Osteoblast (primary cell): ENCODE data around the gene SDR42E2. TPM values are rescaled to one million over a fixed set of nuclear protein-coding genes. Genes with fewer than 3 reads are reported as not detected.
A peak's percentile ranks its signal among the peaks of the same experiment; 100 is the strongest.

Experiments used
- DNase-seq: peaks from one replicate; pipeline ENCODE4 v3.0.0; 2011; ENCODE audit warnings: low spot score, mixed read lengths; ENCODE audit not compliant: insufficient read length; ENCODE audit errors: missing footprints
- H2AFZ ChIP-seq: 2 replicates; pipeline ENCODE4 v1.6.0; 2011; ENCODE audit warnings: mild to moderate bottlenecking, low read length
- H3K27ac ChIP-seq: 2 replicates; pipeline ENCODE4 v1.5.1; 2011; ENCODE audit warnings: mild to moderate bottlenecking, low read depth, low read length, moderate library complexity
- H3K27me3 ChIP-seq: 2 replicates; pipeline ENCODE4 v1.6.0; 2012; ENCODE audit warnings: mild to moderate bottlenecking, control low read depth, inconsistent platforms, low read length, moderate library complexity; ENCODE audit not compliant: insufficient read depth
- H3K36me3 ChIP-seq: 2 replicates; pipeline ENCODE4 v1.5.1; 2011; ENCODE audit warnings: mild to moderate bottlenecking, low read length, control low read depth, moderate library complexity; ENCODE audit not compliant: insufficient read depth
- H3K4me1 ChIP-seq: 2 replicates; pipeline ENCODE4 v1.5.1; 2011; ENCODE audit warnings: mild to moderate bottlenecking, low read length, control low read depth, moderate library complexity; ENCODE audit not compliant: insufficient read depth
- H3K4me2 ChIP-seq: 2 replicates; pipeline ENCODE4 v1.6.0; 2011; ENCODE audit warnings: mild to moderate bottlenecking, low read length; ENCODE audit not compliant: insufficient read depth
- H3K4me3 ChIP-seq: fragments of 200-600 bp; sonication (generic); 3 replicates; pipeline ENCODE4 v1.5.1; 2012; ENCODE audit warnings: mild to moderate bottlenecking, low read length, inconsistent platforms; ENCODE audit not compliant: insufficient read depth
- H3K79me2 ChIP-seq: 2 replicates; pipeline ENCODE4 v1.6.0; 2012; ENCODE audit warnings: mild to moderate bottlenecking, low read length, control low read depth, inconsistent platforms; ENCODE audit not compliant: insufficient read depth
- H3K9me3 ChIP-seq: 2 replicates; pipeline ENCODE4 v1.5.1; 2011; ENCODE audit warnings: low read depth, low read length, control low read depth
- H4K20me1 ChIP-seq: 2 replicates; pipeline ENCODE4 v1.6.0; 2012; ENCODE audit warnings: mild to moderate bottlenecking, low read length, control low read depth; ENCODE audit not compliant: insufficient read depth
- total RNA-seq: library from RNA; depleted of rRNA; stranded (reverse); fragments of >200 nt; gene quantifications from 2 replicates; pipeline ENCODE4 v1.2.3, GENCODE V29; 2012
- TF ChIP-seq, protein P1 (sequence below): IDR thresholded peaks from 2 replicates; pipeline ENCODE4 v1.5.1; 2011; ENCODE audit warnings: mild to moderate bottlenecking, low read depth, low read length, moderate library complexity; ENCODE audit errors: extremely low read depth

Gene SDR42E2
- total RNA-seq, 1 donor = not detected

DNA sequence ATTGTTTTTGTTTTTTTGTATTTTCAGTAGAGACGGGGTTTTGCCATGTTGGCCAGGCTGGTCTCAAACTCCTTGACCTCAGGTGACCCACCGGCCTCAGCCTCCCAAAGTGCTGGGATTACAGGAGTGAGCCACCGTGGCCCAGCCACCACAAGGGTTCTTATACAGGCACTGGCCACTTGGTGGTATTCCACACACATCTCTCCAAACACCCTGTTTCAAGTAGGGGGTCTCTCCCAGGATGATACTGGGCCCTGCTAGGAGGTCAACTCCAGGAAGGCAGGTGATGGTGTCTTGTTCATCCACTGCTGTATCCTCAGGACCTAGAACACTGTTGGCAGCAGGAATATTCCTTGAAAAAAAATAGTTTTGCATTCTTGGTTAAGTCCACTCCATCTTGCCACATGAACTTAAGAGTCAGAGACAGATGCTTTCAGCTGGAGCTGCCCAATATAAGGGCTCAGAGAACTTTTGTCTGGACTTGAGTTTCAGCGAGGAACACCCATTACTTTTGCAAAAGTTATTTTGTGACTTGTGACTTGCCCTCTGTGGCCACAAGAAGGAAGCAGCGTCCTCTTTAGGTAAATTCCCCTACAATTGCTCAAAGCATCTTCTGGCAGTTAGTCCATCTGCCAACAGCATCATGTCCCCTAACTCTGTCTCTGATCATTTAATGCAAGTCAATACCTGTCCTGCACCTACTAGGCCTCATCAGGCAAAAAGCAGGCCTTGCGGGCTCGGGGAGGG lies 36.4 kb downstream of the SDR42E2 start:
- Histone ChIP-seq H3K9me3 (no peaks in the 10 kb centered on the region), H3K79me2 (no peaks in the 10 kb centered on the region), H3K27me3 (no peaks in the 10 kb centered on the region), H4K20me1 (no peaks in the 10 kb centered on the region), H3K36me3 (no peaks in the 10 kb centered on the region), H3K27ac (peak overlapping the region; percentile 71), H3K4me2 (peak overlapping the region; percentile 28), H3K4me1 (peaks cover 17% of the 10 kb centered on the region), H2AFZ (peak overlapping the region; percentile 80), H3K4me3 (no peak overlapping the region)
- DNase-seq = no peak
- TF ChIP-seq, protein P1, sequence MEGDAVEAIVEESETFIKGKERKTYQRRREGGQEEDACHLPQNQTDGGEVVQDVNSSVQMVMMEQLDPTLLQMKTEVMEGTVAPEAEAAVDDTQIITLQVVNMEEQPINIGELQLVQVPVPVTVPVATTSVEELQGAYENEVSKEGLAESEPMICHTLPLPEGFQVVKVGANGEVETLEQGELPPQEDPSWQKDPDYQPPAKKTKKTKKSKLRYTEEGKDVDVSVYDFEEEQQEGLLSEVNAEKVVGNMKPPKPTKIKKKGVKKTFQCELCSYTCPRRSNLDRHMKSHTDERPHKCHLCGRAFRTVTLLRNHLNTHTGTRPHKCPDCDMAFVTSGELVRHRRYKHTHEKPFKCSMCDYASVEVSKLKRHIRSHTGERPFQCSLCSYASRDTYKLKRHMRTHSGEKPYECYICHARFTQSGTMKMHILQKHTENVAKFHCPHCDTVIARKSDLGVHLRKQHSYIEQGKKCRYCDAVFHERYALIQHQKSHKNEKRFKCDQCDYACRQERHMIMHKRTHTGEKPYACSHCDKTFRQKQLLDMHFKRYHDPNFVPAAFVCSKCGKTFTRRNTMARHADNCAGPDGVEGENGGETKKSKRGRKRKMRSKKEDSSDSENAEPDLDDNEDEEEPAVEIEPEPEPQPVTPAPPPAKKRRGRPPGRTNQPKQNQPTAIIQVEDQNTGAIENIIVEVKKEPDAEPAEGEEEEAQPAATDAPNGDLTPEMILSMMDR = peak; percentile 21

DNA sequence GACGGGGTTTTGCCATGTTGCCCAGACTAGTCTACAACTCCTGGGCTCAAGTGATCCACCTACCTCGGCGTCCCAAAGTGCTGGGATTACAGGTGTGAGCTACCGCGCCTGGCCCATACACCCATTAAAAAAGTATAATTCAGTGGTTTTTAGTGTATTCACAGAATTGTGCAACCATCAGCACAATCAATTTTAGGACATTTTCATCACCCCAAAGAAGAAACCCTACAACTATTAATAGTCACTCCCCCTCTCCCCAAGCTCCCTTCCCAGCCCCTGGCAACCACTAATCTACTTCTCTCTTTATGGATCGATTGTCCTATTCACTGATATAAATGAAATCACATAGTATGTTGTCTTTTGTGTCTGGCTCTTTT lies 39.9 kb downstream of the SDR42E2 start:
- Histone ChIP-seq H3K27me3 (no peaks in the 10 kb centered on the region), H4K20me1 (peaks cover 2% of the 10 kb centered on the region)
- TF ChIP-seq, protein P1 = no peak

DNA sequence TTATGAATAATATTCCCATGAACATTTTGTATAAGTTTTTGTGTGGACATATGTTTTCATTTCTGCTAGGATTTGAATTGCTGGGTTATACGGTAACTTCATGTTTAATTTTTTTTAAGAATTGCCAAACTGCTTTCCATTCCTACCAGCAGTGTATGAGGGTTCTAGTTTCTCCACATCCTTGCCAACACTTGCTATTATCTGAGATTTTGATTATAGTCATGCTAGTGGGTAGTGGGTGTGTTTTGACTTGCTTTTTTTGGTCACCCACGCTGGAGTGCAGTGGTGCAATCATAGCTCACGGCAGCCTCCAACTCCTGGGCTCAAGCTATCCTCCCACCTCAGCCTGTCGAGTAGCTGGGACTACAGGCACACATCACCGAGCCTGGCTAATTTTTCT lies 40.8 kb downstream of the SDR42E2 start:
- Histone ChIP-seq H3K4me3 (no peak overlapping the region), H2AFZ (no peak overlapping the region), H3K79me2 (peaks cover 13% of the 10 kb centered on the region), H4K20me1 (peaks cover 10% of the 10 kb centered on the region), H3K9me3 (no peaks in the 10 kb centered on the region), H3K27ac (no peak overlapping the region), H3K27me3 (no peaks in the 10 kb centered on the region), H3K4me1 (peaks cover 24% of the 10 kb centered on the region), H3K36me3 (no peaks in the 10 kb centered on the region), H3K4me2 (no peak overlapping the region)
- TF ChIP-seq, protein P1 = no peak
- DNase-seq = no peak

More for the DNA sequence above, 39.9 kb downstream of the SDR42E2 start:
- Histone ChIP-seq H3K9me3 (no peaks in the 10 kb centered on the region), H3K4me1 (peaks cover 17% of the 10 kb centered on the region), H2AFZ (no peak overlapping the region), H3K36me3 (no peaks in the 10 kb centered on the region), H3K4me2 (no peak overlapping the region), H3K4me3 (no peak overlapping the region), H3K79me2 (peaks cover 4% of the 10 kb centered on the region), H3K27ac (no peak overlapping the region)
- DNase-seq = no peak

DNA sequence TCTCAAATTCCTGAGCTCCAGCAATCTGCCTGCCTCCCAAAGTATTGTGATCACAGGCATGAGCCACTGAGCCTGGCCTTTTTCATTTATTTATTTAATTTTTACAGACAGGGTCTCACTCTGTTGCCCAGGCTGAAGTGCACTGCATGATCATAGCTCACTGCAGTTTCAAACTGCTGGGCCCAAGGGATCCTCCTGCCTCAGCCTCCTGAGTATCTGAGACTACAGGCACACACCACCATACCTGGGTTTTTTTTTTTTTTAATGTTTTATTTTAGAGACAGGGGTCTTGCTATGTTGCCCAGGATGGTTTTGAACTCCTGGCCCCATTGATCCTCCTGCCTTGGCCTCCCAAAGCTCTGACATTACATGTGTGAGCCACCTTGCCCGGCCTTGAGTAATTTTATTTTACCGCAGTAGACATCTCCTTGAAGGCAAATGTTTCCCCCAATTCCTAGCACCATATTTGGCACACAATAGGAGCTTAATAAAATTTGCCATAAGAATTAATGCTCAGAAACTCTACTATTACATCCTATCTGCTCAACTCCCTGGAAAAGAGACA lies 41.9 kb downstream of the SDR42E2 start:
- Histone ChIP-seq H3K4me2 (no peak overlapping the region), H3K4me1 (peaks cover 18% of the 10 kb centered on the region), H3K4me3 (no peak overlapping the region), H4K20me1 (peaks cover 18% of the 10 kb centered on the region), H3K36me3 (no peaks in the 10 kb centered on the region), H3K79me2 (peaks cover 23% of the 10 kb centered on the region), H3K27me3 (no peaks in the 10 kb centered on the region), H2AFZ (no peak overlapping the region), H3K27ac (no peak overlapping the region), H3K9me3 (no peaks in the 10 kb centered on the region)
- TF ChIP-seq, protein P1 = no peak
- no peak for DNase-seq
